ENCODE data around the gene ATG16L2.
"Not testable (repeated sequence)": the region's sequence is repeated elsewhere in the genome, so short reads cannot be mapped to it uniquely, and the experiment has no call there.

Gene ATG16L2

DNA sequence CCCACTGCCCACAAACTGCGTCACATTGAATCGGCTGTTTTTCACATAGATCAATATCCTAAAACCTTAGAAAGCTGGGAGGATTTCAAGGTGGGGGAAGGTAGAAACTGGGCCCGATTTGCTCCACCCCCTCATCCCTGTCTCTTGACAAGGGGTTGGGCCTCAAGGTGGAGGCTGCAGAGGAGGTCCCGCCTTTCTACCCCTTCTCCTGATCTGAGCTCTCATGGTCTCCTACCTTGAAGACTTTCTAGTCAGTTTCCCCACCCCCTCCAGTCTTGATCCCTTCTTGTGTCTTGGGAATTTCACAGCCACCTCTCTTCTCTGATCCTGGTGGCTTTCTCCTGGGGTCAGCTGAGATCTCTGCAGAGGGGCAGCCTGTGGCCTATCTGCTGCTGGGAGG, 15.8 kb upstream of the ATG16L2 start:
- in situ Hi-C loops (cut with HindIII; ENCODE audit: low sequenced_read_pairs), result no loop called here

DNA sequence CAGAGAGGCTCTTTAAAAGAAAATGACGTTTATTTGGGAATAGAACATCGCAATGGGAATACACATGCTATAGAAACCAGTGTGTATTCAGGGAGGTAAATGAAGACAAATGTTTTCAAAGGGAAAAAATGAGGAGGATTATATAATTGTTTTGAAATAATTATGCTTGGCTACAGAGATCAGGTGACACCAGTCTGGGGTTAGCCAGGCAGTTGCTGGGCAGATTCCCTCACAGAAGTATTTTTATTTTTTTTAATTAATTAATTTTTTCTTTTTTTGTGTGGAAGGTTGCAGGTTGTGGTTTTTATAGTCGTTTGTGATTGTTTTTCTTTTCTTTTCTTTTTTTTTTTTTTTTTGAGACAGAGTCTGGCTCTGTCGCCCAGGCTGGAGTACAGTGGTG, 14.8 kb upstream of the ATG16L2 start:
- in situ Hi-C loops (cut with HindIII; ENCODE audit: low sequenced_read_pairs), result no loop called here

DNA sequence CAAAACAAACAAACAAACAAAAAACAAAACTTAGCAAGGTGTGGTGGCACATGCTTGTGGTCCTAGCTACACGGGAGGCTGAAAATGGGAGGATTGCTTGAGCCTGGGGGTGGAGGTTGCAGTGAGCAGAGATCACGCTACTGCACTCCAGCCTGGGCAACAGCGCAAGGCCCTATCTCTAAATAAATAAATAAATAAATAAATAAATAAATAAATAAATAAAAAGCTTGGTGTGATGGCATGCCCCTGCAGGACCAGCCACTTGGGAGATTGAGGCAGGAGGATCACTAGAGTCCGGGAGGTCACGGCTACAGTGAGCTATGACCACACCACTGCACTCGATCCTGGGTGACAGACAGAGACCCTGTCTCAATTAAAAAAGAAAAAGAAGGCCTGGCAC, 11.4 kb upstream of the ATG16L2 start:
- in situ Hi-C loops (cut with HindIII; ENCODE audit: low sequenced_read_pairs), result no loop called here

DNA sequence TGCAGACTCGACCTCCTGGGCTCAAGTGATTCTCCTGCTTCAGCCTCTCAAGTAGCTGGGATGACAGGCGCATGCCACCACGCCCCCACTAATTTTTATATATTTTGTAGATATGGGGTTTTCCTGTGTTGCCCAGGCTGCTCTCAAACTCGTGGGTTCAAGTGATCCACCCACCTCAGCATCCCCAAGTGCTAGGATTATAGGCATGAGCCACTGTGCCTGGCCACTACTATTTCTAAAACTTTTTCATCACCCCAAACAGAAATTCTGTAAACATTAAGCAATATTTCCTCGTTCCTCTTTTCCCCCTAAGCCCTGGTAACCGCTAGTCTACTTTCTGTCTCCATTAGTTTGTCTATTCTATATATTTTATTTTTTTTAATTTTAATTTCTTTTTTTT, 9.0 kb upstream of the ATG16L2 start:
- in situ Hi-C loops (cut with HindIII; ENCODE audit: low sequenced_read_pairs), result no loop called here

DNA sequence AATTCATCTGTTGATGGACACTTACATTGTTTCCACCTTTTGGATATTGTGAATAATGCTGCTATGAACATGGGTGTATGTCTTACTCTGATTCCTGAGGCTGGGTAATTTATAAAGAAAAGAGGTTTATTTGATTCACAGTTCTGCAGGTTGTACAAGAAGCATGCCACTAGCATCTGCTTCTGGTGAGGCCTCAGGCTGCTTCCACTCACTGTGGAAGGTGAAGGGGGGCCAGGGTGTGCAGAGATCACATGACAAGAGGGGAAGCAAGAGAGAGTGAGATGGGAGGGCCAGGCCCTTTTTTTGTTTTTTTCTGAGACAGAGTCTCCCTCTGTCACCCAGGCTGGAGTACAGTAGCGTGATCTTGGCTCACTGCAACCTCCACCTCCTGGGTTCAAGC, 7.8 kb upstream of the ATG16L2 start:
- in situ Hi-C loops (cut with HindIII; ENCODE audit: low sequenced_read_pairs), result not testable (repeated sequence)

DNA sequence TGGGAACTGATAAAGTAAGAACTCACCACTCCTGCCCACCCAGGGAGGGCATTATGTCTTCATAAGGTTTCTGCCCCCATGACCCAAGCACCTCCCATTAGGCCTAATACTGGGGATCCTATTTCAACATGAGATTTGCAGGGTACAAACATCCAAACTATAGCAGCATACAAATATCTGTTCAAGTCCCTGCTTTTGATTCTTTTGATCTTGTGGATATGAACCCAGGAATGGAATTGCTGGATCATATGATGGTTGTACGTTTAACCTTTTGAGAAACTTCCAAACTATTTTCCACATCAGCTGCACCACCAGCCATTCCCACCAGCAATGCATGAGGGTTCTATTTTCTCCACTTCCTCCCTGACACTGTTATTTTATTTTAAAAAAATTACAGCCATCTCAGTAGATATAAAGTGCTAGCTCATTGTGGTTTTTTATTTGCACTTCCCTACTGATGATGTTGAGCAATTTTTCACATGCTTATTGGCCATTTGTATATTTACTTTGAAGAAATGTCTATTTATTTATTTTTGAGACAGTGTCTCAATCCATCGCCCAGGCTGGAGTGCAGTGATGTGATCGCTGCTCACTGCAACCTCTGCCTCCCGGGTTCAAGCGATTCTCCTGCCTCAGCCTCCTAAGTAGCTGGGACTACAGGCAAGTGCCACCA, 7.1 kb upstream of the ATG16L2 start:
- in situ Hi-C loops (cut with HindIII; ENCODE audit: low sequenced_read_pairs), result no loop called here

DNA sequence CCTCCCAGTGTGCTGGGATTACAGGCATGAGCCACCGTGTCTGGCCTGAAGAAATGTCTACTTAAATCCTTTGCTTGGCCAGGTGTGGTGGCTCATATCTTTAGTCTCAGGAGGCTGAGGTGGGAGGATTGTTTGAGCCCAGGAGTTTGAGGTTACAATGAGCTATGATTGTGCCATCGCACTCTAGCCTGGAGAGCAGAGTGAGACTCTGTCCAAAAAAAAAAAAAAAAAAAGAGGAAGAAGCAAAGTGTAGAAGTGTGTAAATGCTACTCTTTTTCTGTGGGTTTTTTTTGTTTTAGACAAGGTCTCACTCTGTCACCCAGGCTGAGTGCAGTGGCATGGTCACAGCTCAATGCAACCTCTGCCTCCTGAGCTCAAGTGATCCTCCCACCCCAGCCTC, 6.4 kb upstream of the ATG16L2 start:
- in situ Hi-C loops (cut with HindIII; ENCODE audit: low sequenced_read_pairs), result no loop called here

DNA sequence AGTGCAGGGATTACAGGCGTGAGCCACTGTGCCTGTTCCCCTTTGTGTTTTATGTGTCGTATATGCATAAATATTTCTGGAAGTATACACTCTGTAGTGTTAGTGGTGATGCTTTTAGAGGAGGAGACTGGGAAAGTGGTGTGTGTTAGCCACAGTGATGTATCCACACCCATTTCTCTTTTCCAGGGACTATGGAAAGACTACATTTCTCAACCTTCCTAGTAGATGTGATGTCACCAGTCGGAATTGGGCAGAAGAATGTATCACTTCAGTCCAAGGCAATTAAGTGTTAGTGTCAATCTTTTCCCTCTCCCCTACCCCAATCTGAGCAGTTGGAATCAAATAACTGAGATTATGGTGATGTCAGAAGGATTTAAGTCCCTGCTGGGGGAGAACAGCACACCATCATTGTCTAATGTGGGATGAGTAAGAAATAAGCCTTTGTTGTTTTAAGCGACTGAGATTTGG, 5.8 kb upstream of the ATG16L2 start:
- in situ Hi-C loops (cut with HindIII; ENCODE audit: low sequenced_read_pairs), result no loop called here

DNA sequence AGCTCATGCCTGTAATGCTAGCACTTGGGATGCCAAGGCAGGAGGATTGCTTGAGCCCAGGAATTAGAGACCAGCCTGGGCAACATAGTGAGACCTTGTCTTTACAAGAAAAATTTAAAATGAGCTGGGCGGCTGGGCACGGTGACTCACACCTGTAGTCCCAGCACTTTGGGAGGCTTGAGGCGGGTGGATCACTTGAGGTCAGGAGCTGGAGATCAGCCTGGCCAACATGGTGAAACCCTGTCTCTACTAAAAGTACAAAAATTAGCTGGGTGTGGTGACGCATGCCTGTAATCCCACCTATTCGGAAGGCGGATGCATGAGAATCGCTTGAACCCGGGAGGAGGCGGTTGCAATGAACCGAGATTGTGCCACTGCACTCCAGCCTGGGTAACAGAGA, 2.5 kb upstream of the ATG16L2 start:
- in situ Hi-C loops (cut with HindIII; ENCODE audit: low sequenced_read_pairs), result loop anchor here (10.0 kb wide), 1 partner anchor 63 kb away; no protein-coding TSS in a partner anchor

DNA sequence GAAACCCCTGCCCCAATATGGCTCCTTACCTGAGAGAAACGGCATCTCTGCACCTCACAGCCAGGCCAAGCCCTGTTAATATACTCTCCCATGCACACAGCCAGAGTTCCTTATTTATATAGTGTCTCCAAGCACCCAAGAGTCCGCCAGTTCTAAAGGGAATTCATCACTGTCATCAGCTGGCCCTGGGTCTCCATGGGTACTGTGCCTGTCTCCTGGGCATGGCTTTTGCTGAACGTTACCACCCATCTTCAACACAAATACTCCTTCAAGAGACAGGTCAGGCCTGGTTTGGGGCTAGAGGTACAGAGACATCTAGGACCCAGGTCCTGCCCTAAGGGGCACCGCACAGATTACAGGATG, 1.6 kb upstream of the ATG16L2 start:
- in situ Hi-C loops (cut with HindIII; ENCODE audit: low sequenced_read_pairs), result loop anchor here (10.0 kb wide), 1 partner anchor 62 kb away; no protein-coding TSS in a partner anchor

DNA sequence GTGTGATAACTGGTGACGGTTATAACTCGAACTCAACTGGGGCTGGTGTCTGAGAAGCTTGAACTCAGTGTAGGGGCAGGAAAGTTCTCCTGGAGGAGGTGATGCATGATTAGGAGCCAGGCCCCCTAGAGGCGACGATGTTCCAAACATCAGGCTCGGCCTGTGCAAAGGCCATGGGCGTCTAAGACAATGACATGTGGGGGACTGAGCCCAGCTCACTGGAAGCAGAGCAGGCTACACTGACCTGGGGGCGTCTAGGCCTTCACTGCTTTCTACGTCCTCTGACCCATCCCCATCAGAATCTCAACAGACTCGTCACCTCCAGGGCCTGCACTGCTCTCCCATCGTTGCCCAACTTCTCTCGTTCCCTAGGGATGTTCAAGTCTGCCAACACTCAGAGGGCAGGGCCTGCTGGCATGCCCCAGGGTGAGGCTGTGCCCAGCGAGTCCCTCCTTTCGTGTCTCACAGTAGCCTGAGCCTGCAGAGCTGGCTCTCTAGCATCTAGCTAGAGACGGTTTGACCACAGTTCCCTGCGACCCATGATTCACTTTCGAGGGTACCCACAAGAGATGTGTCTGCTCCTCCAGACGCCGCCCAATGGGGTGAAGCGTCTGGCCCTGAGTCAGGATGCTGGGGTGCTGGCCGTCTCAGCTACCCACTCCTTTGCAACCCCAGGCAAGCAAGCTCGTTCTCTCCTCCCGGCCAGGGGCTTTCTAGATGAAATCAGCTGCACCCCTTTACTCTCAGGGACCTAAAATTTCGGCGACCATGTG, 1.1 kb upstream of the ATG16L2 start:
- in situ Hi-C loops (cut with HindIII; ENCODE audit: low sequenced_read_pairs), result loop anchor here (10.0 kb wide), 1 partner anchor 62 kb away; no protein-coding TSS in a partner anchor

DNA sequence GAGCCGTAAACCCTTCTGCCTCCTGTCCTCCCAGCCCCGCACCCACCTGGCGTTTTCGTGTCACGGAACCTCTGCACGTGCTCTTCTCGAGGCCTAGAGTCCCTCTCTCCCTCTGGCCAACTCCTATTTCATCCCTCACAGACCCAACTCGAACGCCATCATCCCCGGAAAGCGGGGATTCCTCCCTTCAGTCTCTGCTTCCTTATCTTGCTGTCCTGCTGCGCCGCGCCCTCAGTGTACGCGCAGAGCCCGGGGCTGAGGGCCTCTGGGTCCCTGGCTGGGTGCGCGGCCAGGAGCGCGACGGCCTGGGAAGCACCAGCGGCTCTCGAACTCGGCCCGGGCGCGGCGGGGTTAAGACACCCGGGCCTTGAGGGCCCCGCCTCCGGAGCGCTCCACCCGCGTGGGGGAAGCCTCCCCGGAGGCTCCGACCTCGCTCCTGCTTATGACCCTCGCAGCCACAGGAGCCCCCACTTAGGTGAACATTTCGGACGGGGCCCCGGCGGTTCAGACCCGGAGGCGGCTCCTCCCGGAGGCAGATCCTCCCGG, 398 bp upstream of the ATG16L2 start:
- in situ Hi-C loops (cut with HindIII; ENCODE audit: low sequenced_read_pairs), result loop anchor here (10.0 kb wide), 1 partner anchor 61 kb away; no protein-coding TSS in a partner anchor

DNA sequence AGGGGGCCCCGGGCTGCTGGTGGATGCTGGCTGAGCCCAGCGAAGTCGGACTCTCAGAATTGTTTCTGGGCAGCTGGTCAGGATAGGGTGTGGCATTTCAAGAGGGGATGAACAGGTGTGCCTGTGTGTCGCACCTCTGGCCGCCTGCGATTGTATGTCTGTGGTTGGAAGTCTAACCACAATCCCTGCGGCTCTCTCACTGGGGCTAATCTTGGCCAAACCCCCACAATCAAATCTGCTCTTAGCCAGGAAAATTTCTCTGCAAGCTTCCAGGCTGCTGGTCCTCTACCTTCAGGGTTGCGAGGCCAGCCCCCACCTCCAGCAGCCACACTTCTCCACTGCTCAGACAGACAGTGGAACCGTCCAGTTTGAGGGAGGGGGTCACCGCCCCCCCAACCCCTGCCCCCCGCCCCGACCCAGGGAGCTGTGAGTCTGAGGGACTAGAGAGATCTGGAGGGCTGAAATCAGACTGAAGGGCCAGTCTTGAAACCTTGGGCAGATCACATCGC, 953 bp downstream of the ATG16L2 start:
- in situ Hi-C loops (cut with HindIII; ENCODE audit: low sequenced_read_pairs), result loop anchor here (10.0 kb wide), 1 partner anchor 60 kb away; no protein-coding TSS in a partner anchor

DNA sequence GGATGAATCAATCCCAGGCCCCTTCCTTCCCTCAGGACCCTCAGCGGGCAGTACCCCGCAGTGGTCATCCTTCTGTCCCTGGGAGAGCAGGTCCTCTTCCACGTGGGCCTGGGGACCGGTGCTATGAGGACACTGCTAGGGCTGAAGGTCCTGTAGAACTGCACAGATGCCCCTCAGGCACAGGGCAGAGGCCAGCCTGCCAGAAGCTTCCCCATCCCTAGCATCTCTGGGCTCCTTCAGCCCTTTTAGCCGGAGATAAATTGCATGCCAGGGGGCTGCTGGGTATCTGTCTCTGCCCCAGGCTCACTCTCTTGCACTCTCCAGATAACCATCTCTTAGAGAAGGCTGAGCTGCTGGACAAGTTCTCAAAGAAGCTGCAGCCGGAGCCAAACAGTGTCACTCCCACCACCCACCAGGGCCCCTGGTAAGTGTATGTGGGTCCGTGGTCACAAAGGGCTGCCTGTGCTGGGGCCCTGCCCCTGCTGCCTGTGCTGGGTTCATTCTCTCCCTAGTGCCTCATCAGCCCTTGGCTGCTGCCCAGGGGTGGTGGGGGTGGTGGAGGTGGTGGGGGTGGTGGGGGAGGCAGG, 2.3 kb downstream of the ATG16L2 start:
- in situ Hi-C loops (cut with HindIII; ENCODE audit: low sequenced_read_pairs), result loop anchor here (10.0 kb wide), 1 partner anchor 58 kb away; no protein-coding TSS in a partner anchor

DNA sequence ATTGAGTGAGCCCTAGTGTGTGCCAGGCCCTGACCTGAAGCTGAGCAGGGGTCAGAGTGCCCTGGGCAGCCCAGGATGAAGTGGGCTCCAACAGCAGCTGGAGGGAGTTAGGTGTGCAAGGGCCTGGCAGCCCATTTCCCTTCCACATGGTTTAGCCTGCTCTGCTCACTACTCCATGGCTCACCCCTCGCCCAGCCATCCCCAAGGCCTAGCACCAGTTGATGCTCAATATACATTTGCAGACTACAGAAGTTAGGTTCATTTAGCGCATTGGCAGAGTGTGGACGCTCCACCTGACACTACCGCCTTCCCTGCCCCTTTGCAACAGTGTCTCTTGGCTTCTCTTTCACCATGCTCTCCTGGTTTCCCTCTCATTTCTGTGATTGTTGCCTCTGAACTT, 3.8 kb downstream of the ATG16L2 start:
- in situ Hi-C loops (cut with HindIII; ENCODE audit: low sequenced_read_pairs), result loop anchor here (10.0 kb wide), 1 partner anchor 57 kb away; no protein-coding TSS in a partner anchor

DNA sequence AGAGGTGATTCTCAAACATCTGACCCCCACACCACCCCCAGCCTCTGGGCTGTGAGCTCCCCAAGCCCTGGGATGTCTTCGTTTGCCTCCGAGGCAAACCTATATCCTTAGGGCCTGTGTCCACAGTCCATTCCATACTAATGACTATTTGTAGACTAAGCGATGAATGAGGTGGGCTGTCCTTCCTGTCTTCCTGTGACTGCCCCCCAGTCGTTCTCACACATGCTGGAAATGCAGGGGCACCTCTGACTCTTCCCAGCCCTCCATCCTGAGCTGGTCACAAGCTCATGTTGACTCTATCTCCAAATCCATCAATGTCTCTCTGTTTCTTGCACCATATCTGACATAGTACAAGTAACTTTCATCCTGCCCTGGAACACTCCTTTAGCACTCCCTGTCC, 4.8 kb downstream of the ATG16L2 start:
- in situ Hi-C loops (cut with HindIII; ENCODE audit: low sequenced_read_pairs), result loop anchor here (10.0 kb wide), 1 partner anchor 56 kb away; no protein-coding TSS in a partner anchor

DNA sequence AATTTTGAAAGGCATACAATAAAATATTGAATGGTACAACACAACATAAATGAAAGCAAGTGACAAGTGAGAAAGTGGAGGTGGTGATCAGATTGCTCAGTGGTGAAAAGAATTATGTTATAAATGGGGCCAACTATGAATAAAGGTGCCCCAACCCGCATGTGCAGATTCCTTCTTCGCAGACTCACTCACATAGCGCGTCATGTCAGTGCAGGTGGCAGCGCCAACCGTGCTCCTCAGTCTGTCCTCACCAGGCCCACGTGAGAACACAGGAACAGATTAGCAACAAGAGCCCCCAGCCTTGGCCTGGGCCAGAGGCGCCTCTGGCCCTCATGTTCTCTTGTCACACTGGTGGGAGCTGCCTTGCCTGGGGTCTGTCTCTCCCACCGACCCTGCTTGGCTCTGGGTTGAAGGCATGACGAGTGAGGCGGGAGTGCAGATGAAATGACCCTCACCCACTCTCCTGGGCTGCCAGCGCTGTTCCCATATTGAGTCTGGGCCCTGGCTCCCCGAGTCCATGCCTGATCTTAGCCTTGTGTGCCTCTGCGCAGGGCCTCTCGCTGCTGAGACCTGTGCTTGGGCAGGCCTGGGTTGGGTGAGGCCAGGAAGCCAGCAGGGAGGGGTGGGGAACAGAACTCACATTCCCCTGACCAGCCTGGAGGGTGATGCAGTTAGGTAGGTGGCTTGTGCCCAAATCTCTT, 6.4 kb downstream of the ATG16L2 start:
- in situ Hi-C loops (cut with HindIII; ENCODE audit: low sequenced_read_pairs), result loop anchor here (5.0 to 10.0 kb wide), 2 partner anchors 68 to 344 kb away; partner anchors contain the start of gene ARAP1

DNA sequence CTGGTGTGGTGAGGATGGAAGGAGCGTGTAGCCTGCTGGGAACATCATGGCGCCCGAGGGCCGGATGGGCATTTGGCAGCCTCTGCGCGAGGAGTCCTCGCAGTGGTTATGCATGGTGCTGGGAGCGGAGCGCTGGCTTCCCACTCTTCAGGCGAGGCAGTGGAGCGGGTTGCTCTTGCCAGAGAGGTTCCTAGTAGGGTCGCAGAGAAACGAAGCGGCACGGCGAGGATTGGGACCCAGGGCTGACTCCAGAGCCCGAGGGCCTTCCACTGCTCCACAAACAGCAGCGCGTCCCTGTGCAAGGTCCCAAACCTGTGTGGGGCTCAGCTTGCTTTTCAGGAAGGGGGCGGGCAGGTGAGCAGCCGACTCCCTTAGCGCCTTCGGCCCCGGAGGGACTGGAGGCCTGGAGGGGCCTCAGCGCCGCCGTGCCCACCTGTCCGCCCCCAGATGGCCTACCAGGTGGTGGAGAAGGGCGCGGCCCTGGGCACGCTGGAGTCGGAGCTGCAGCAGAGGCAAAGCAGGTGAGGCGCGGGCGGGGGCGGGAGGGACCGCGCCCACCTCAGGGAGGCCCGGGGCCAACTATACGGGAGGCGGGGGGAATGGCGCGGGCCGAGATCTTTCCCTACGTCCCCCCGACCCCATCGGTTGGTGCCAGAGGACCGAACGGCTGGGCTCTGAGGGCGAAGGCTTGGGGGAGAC, 7.2 kb downstream of the ATG16L2 start:
- in situ Hi-C loops (cut with HindIII; ENCODE audit: low sequenced_read_pairs), result loop anchor here (5.0 to 10.0 kb wide), 2 partner anchors 69 to 343 kb away; partner anchors contain the start of gene ARAP1
